ENCODE measurements around the gene CARS1. TPM values are rescaled to one million over a fixed set of nuclear protein-coding genes. Genes with fewer than 3 reads are reported as not detected.

The CARS1 gene
- total RNA-seq, 4 donors from 2014 or later: 40.6 to 69.7 (median 57.8) TPM

GRCh38 chr11:2995031-2995561 lies 62.1 kb downstream of the CARS1 start:
- ATAC-seq (ENCODE audit: low FRiP score) (no peak), DNase-seq (ENCODE audit: low spot score) (no peak)
- TF ChIP-seq CTCF (IDR thresholded peaks at IDR 0.05): no peak

- DNase-seq (ENCODE audit: low spot score): no peak
- no peak for ATAC-seq (ENCODE audit: low FRiP score)
- TF ChIP-seq CTCF (IDR thresholded peaks at IDR 0.05): no peak
Measured at GRCh38 chr11:2994336-2994730, 62.9 kb downstream of the CARS1 start.

GRCh38 chr11:2992997-2993325 lies 64.3 kb downstream of the CARS1 start:
- DNase-seq (ENCODE audit: low spot score) (no peak), ATAC-seq (ENCODE audit: low FRiP score) (no peak)
- TF ChIP-seq CTCF (IDR thresholded peaks at IDR 0.05): no peak

- peak; percentile 97 for ATAC-seq (ENCODE audit: low FRiP score)
- no peak for TF ChIP-seq CTCF (IDR thresholded peaks at IDR 0.05)
- DNase-seq (ENCODE audit: low spot score): peak; percentile 93
Measured at GRCh38 chr11:2992234-2992996, 64.8 kb downstream of the CARS1 start, which contains the start of gene NAP1L4. Gene NAP1L4, minus strand, starts transcription at chr11:2992329. Its CDS starts 13,109 bp downstream, at chr11:2979220.

- peak; percentile 84 for ATAC-seq (ENCODE audit: low FRiP score)
- peak; percentile 29 for DNase-seq (ENCODE audit: low spot score)
- no peak for TF ChIP-seq CTCF (IDR thresholded peaks at IDR 0.05)
Measured at GRCh38 chr11:2991452-2992233, 65.6 kb downstream of the CARS1 start.

GRCh38 chr11:2990617-2991451 lies 66.4 kb downstream of the CARS1 start:
- DNase-seq (ENCODE audit: low spot score) (no peak), ATAC-seq (ENCODE audit: low FRiP score) (no peak)
- no peak for TF ChIP-seq CTCF (IDR thresholded peaks at IDR 0.05)
